Measurements from ENCODE around the gene UNK. TPM values are rescaled to one million over a fixed set of nuclear protein-coding genes. Genes with fewer than 3 reads are reported as not detected.

The UNK gene
- total RNA-seq, 4 donors from 2014 or later, result 30.2 to 53.4 (median 36.2) TPM

- 72 to 75% methylated on average over 14 to 15 of the region's 15 CpGs for whole genome bisulfite sequencing, 2 donors
- no peak for DNase-seq (ENCODE audit: low spot score in 2 of 2)
Observed at GRCh38 chr17:75773808-75774470, 10.7 kb upstream of the UNK start.

GRCh38 chr17:75774471-75774990 lies 10.1 kb upstream of the UNK start:
- TF ChIP-seq CTCF (IDR thresholded peaks at IDR 0.05), result no peak
- no peak for TF ChIP-seq POLR2A (IDR thresholded peaks at IDR 0.05)
- TF ChIP-seq EP300 (IDR thresholded peaks at IDR 0.05), result no peak
- Histone ChIP-seq H3K4me3 (no peak overlapping the region), H3K27me3 (no peaks in the 10 kb centered on the region), H3K36me3 (peaks cover 8 to 55% (median 9%) of the 10 kb centered on the region in 3 donors), H3K4me1 (peaks cover 0 to 60% (median 17%) of the 10 kb centered on the region in 4 donors), H3K9me3 (no peaks in the 10 kb centered on the region), H3K27ac (peak overlapping the region in 2 of 4 donors; percentile 80 to 97)
- WGBS, 2 donors, result 83 to 84% methylated on average over 4 of the region's 4 CpGs
- no peak for DNase-seq (ENCODE audit: low spot score in 2 of 2)

More at GRCh38 chr17:75773808-75774470, 10.7 kb upstream of the UNK start:
- no peak overlapping the region for H3K4me3 ChIP-seq
- TF ChIP-seq EP300 (IDR thresholded peaks at IDR 0.05) (no peak), POLR2A (IDR thresholded peaks at IDR 0.05) (no peak), CTCF (IDR thresholded peaks at IDR 0.05) (no peak)
- H3K9me3 ChIP-seq, result no peaks in the 10 kb centered on the region
- peaks cover 0 to 60% (median 17%) of the 10 kb centered on the region in 4 donors for H3K4me1 ChIP-seq
- peak overlapping the region in 2 of 4 donors; percentile 80 to 97 for H3K27ac ChIP-seq
- no peaks in the 10 kb centered on the region for H3K27me3 ChIP-seq
- H3K36me3 ChIP-seq, result peaks cover 8 to 52% (median 8%) of the 10 kb centered on the region in 3 donors

DNA sequence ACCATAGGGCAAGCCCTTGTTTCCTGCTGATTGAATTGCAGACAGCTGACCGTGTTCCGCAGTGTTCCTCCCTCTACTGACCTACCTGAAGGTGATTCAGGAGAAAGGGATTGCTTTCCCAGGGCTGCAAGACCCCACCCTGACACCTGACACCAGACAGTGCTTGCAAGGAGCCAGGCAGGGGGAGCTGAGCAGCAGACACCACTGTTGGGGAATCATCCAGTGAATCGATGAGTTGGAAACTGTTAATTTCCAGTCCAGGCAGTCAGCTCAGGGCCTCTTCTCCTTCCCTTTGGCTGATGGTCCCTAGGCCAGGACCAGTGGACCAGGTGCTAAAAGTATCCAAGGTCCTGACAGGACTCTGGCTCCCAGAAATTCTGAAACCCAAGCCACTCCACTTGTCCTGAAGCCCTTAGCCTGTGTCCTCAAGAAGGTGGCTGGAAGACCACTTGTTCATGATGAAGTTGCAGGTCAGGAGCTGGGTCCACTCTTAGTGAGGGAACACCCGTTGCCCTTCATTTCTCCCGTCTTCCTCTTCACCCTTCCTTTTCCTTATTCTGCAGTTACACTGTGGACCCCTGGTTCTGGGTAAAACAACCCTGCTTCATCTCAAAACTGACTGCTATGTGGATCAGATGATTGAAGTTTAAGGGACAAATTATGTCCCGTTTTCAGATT lies 9.5 kb upstream of the UNK start:
- Histone ChIP-seq H3K36me3 (peaks cover 8 to 55% (median 9%) of the 10 kb centered on the region in 3 donors), H3K27me3 (no peaks in the 10 kb centered on the region), H3K27ac (peak overlapping the region in 2 of 4 donors; percentile 80 to 97), H3K4me3 (peak overlapping the region in 2 of 4 donors; percentile 79 to 91), H3K4me1 (peaks cover 0 to 62% (median 17%) of the 10 kb centered on the region in 4 donors), H3K9me3 (no peaks in the 10 kb centered on the region)
- DNase-seq (ENCODE audit: low spot score in 2 of 2), result peak in 1 of 2 donors; percentile 8
- TF ChIP-seq EP300 (IDR thresholded peaks at IDR 0.05), result peak in 1 of 2 donors; percentile 15
- no peak for TF ChIP-seq CTCF (IDR thresholded peaks at IDR 0.05)
- 59 to 62% methylated on average over 5 to 6 of the region's 6 CpGs for WGBS, 2 donors

DNA sequence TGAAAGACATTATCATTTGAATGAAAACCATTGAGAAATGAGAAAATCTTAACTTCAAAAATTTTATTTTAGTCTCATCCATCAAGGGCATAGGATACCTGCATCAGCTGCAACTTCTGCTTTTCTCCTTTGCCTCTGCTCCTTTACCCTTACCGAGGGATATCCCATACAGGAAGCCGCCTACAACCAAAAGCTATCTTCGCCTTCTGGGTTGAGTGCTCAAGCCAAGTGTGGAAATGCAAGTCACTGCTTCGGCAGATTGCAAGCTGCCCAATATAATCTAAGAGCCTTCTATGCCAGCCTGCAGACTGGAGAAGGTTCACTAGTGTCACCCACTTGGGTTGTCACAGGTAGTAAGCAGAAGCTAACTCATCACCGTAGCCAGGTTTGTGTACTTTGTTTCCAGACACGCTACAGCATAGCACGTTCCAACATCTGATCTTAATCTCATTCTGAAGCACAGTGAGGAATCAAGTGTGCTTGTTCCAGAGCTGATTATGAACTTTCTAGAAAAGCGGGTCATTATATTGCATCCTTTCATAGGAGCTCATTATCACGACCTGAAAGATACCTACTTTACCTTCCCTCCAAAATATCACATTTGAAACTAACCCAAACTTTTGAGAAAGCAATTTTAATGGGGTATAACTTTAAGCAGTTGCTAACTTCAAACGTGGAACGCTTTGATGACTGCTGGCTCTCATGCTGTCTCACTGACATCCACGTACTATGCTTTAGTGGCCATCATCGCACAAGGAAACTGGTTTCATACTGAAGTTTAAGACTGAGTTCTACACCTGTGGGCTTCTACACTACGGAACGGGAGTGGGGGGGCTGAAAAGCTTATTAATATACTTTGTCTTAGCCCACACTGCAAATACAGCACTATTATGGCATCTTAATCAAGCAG lies 8.0 kb upstream of the UNK start:
- Histone ChIP-seq H3K36me3 (peaks cover 8 to 55% (median 9%) of the 10 kb centered on the region in 3 donors), H3K27me3 (no peaks in the 10 kb centered on the region), H3K4me3 (peak overlapping the region; percentile 79 to 94 (median 90)), H3K27ac (peak overlapping the region; percentile 23 to 99 (median 79)), H3K9me3 (no peaks in the 10 kb centered on the region), H3K4me1 (peaks cover 0 to 63% (median 17%) of the 10 kb centered on the region in 4 donors)
- DNase-seq (ENCODE audit: low spot score in 2 of 2), result no peak
- 15 to 17% methylated on average over 15 of the region's 15 CpGs for WGBS, 2 donors
- TF ChIP-seq CTCF (IDR thresholded peaks at IDR 0.05) (no peak), EP300 (IDR thresholded peaks at IDR 0.05) (no peak), POLR2A (IDR thresholded peaks at IDR 0.05) (no peak)

Measured in tibial nerve (tissue), 4 donors.